Fibroblast of peridontal ligament (primary cell): Measurements from ENCODE around the gene NOXA1.
"Not testable (repeated sequence)": the region's sequence is repeated elsewhere in the genome, so short reads cannot be mapped to it uniquely, and the experiment has no call there.

Experiments
- DNase-seq: peaks from one replicate; pipeline ENCODE4 v3.0.0-alpha.2; 2010; ENCODE audit errors: extremely low read depth

Gene NOXA1

GRCh38 chr9:137462986-137463930, 40.1 kb downstream of the NOXA1 start:
- DNase-seq, result no peak

- DNase-seq, result no peak
These were observed 40.7 kb downstream of the NOXA1 start for GRCh38 chr9:137463931-137464290.

GRCh38 chr9:137464291-137464999, 41.3 kb downstream of the NOXA1 start:
- DNase-seq, result no peak

- DNase-seq, result no peak
These were observed 42.0 kb downstream of the NOXA1 start for GRCh38 chr9:137465000-137465719.

- no peak for DNase-seq
These were observed 42.7 kb downstream of the NOXA1 start for GRCh38 chr9:137465720-137466388.

- DNase-seq, result not testable (repeated sequence)
These were observed 43.3 kb downstream of the NOXA1 start for GRCh38 chr9:137466389-137467085.

- no peak for DNase-seq
These were observed 44.0 kb downstream of the NOXA1 start for GRCh38 chr9:137467161-137467581.

- no peak for DNase-seq
These were observed 44.7 kb downstream of the NOXA1 start for GRCh38 chr9:137467896-137468295.

GRCh38 chr9:137470785-137471184, 47.6 kb downstream of the NOXA1 start:
- no peak for DNase-seq

GRCh38 chr9:137474271-137474670, 51.1 kb downstream of the NOXA1 start:
- DNase-seq, result no peak

- DNase-seq, result no peak
These were observed 52.5 kb downstream of the NOXA1 start for GRCh38 chr9:137475666-137476065.

GRCh38 chr9:137476856-137477255, 53.7 kb downstream of the NOXA1 start:
- DNase-seq, result no peak

GRCh38 chr9:137477778-137478612, 54.8 kb downstream of the NOXA1 start:
- no peak for DNase-seq

- DNase-seq, result no peak
These were observed 55.4 kb downstream of the NOXA1 start for GRCh38 chr9:137478613-137478961.

- no peak for DNase-seq
These were observed 56.0 kb downstream of the NOXA1 start for GRCh38 chr9:137478962-137479861.

GRCh38 chr9:137479892-137480685, 56.9 kb downstream of the NOXA1 start:
- DNase-seq, result no peak

- no peak for DNase-seq
These were observed 57.8 kb downstream of the NOXA1 start for GRCh38 chr9:137480686-137481683.
